Stimulated activated CD4-positive, alpha-beta T cell treated with anti-CD3 and anti-CD28 coated beads, Interleukin-4, amount 100 ng/mL, for 24 hours (primary cell): ENCODE data around the gene RAB1B.
"Not testable (repeated sequence)": the region's sequence is repeated elsewhere in the genome, so short reads cannot be mapped to it uniquely, and the experiment has no call there.

ENCODE experiments used
- DNase-seq: peaks from one replicate; pipeline ENCODE4 v3.0.0-alpha.2; 2020

RAB1B gene

GRCh38 chr11:66267379-66268243 lies 828 bp upstream of the RAB1B start:
- DNase-seq: peak; percentile 85

- DNase-seq: no peak
Measured at GRCh38 chr11:66268952-66269905, 790 bp downstream of the RAB1B start.

- DNase-seq: no peak
Measured at GRCh38 chr11:66271816-66272215, 3.4 kb downstream of the RAB1B start.

- DNase-seq: no peak
Measured at GRCh38 chr11:66272596-66272995, 4.2 kb downstream of the RAB1B start.

GRCh38 chr11:66274219-66274618 lies 5.8 kb downstream of the RAB1B start:
- no peak for DNase-seq

- no peak for DNase-seq
Measured at GRCh38 chr11:66275396-66275795, 7.0 kb downstream of the RAB1B start.

GRCh38 chr11:66275984-66276612 lies 7.7 kb downstream of the RAB1B start:
- DNase-seq: no peak

GRCh38 chr11:66276619-66277018 lies 8.2 kb downstream of the RAB1B start:
- not testable (repeated sequence) for DNase-seq

GRCh38 chr11:66277064-66277463 lies 8.6 kb downstream of the RAB1B start:
- not testable (repeated sequence) for DNase-seq

- peak; percentile 34 for DNase-seq
Measured at GRCh38 chr11:66277471-66278362, 9.3 kb downstream of the RAB1B start, which contains the start of gene CNIH2. CNIH2 (plus strand) TSS chr11:66278175; CDS start chr11:66278457, 282 bp downstream.

GRCh38 chr11:66278363-66279091 lies 10.1 kb downstream of the RAB1B start:
- no peak for DNase-seq

- no peak for DNase-seq
Measured at GRCh38 chr11:66279092-66279734, 10.8 kb downstream of the RAB1B start.

GRCh38 chr11:66280428-66280827 lies 12.0 kb downstream of the RAB1B start:
- no peak for DNase-seq

- DNase-seq: no peak
Measured at GRCh38 chr11:66281001-66281400, 12.6 kb downstream of the RAB1B start.

GRCh38 chr11:66281776-66282467 lies 13.5 kb downstream of the RAB1B start:
- no peak for DNase-seq

GRCh38 chr11:66282468-66283455 lies 14.3 kb downstream of the RAB1B start:
- DNase-seq: peak; percentile 98

- no peak for DNase-seq
Measured at GRCh38 chr11:66283461-66284105, 15.1 kb downstream of the RAB1B start.

- no peak for DNase-seq
Measured at GRCh38 chr11:66284526-66285078, 16.2 kb downstream of the RAB1B start.
